Measurements from ENCODE around the gene EVA1B. TPM values are rescaled to one million over a fixed set of nuclear protein-coding genes. Genes with fewer than 3 reads are reported as not detected.

The EVA1B gene
- total RNA-seq, 2 experiments from 2014 or later, result 5.8 to 6.5 TPM

GRCh38 chr1:36352125-36352909 is 28.9 kb upstream of the EVA1B start:
- Mint-ChIP-seq H3K27ac (peak overlapping the region; percentile 32), H3K27me3 (no peaks in the 10 kb centered on the region), H3K9me3 (no peaks in the 10 kb centered on the region), H3K4me1 (ENCODE audit: low read depth) (peaks cover 24% of the 10 kb centered on the region), H3K36me3 (ENCODE audit: low read depth) (peaks cover 20% of the 10 kb centered on the region), H3K4me3 (no peak overlapping the region)
- DNase-seq (no peak), ATAC-seq (no peak)
- intact Hi-C loops (cut with micrococcal nuclease), result no loop called here
- POLR2A ChIA-PET, result interaction anchor here (0.9 to 1.1 kb wide), 2 partner anchors 9 to 103 kb away, joined by 3 read pairs; no protein-coding TSS in a partner anchor
- CTCF ChIA-PET, result interaction anchor here (1.8 to 13.0 kb wide), 3 partner anchors 10 to 16 kb away, joined by 7 to 102 read pairs (median 10); no protein-coding TSS in a partner anchor
- TF ChIP-seq CTCF (IDR thresholded peaks at IDR 0.05), result no peak

GRCh38 chr1:36351227-36351977 is 28.0 kb upstream of the EVA1B start:
- CTCF ChIA-PET, result interaction anchor here (1.0 to 13.0 kb wide), 5 partner anchors 9 to 73 kb away, joined by 3 to 102 read pairs (median 5); no protein-coding TSS in a partner anchor
- no peak overlapping the region for H3K4me3 Mint-ChIP-seq
- TF ChIP-seq CTCF (IDR thresholded peaks at IDR 0.05), result no peak
- POLR2A ChIA-PET, result interaction anchor here (1.1 to 2.0 kb wide), 4 partner anchors 8 to 46 kb away, joined by 3 to 7 read pairs (median 4); partner anchors contain the start of gene LSM10
- H3K36me3 Mint-ChIP-seq (ENCODE audit: low read depth), result peaks cover 24% of the 10 kb centered on the region
- H3K4me1 Mint-ChIP-seq (ENCODE audit: low read depth), result peaks cover 24% of the 10 kb centered on the region
- intact Hi-C loops (cut with micrococcal nuclease), result no loop called here
- ATAC-seq, result peak; percentile 24
- no peak for DNase-seq
- no peaks in the 10 kb centered on the region for H3K9me3 Mint-ChIP-seq
- no peaks in the 10 kb centered on the region for H3K27me3 Mint-ChIP-seq
- H3K27ac Mint-ChIP-seq, result peak overlapping the region; percentile 40

GRCh38 chr1:36350659-36351226 is 27.3 kb upstream of the EVA1B start:
- DNase-seq, result peak; percentile 61
- H3K27ac Mint-ChIP-seq, result peak overlapping the region; percentile 80
- H3K4me3 Mint-ChIP-seq, result no peak overlapping the region
- ChIA-PET CTCF (interaction anchor here (1.0 to 13.0 kb wide), 5 partner anchors 8 to 74 kb away, joined by 3 to 102 read pairs (median 5); no protein-coding TSS in a partner anchor), POLR2A (interaction anchor here (0.7 to 2.0 kb wide), 5 partner anchors 10 to 47 kb away, joined by 3 to 7 read pairs (median 4); partner anchors contain the start of gene LSM10)
- TF ChIP-seq CTCF (IDR thresholded peaks at IDR 0.05), result no peak
- intact Hi-C loops (cut with micrococcal nuclease), result no loop called here
- peaks cover 24% of the 10 kb centered on the region for H3K36me3 Mint-ChIP-seq (ENCODE audit: low read depth)
- H3K27me3 Mint-ChIP-seq, result no peaks in the 10 kb centered on the region
- H3K9me3 Mint-ChIP-seq, result no peaks in the 10 kb centered on the region
- peak; percentile 86 for ATAC-seq
- H3K4me1 Mint-ChIP-seq (ENCODE audit: low read depth), result peaks cover 24% of the 10 kb centered on the region

GRCh38 chr1:36349839-36350238 is 26.4 kb upstream of the EVA1B start:
- ChIA-PET POLR2A (interaction anchor here (0.6 to 2.0 kb wide), 5 partner anchors 9 to 85 kb away, joined by 4 to 7 read pairs (median 5); partner anchors contain the start of gene LSM10), CTCF (interaction anchor here (1.7 to 13.0 kb wide), 2 partner anchors 18 to 75 kb away, joined by 5 to 102 read pairs; no protein-coding TSS in a partner anchor)
- Mint-ChIP-seq H3K4me1 (ENCODE audit: low read depth) (peaks cover 24% of the 10 kb centered on the region), H3K4me3 (no peak overlapping the region), H3K27me3 (no peaks in the 10 kb centered on the region), H3K36me3 (ENCODE audit: low read depth) (peaks cover 24% of the 10 kb centered on the region), H3K27ac (no peak overlapping the region), H3K9me3 (no peaks in the 10 kb centered on the region)
- no peak for ATAC-seq
- no peak for TF ChIP-seq CTCF (IDR thresholded peaks at IDR 0.05)
- intact Hi-C loops (cut with micrococcal nuclease), result no loop called here
- no peak for DNase-seq

Measured in activated CD8-positive, alpha-beta T cell treated with anti-CD3 and anti-CD28 coated beads for 36 hours (primary cell).